ENCODE results near the gene DIPK2B.

The DIPK2B gene

GRCh38 chrX:45200741-45201234 is at the start of gene DIPK2B:
TSS of gene DIPK2B (minus strand) at chrX:45200876. CDS start at chrX:45200826, 50 bp downstream.
- no peak for DNase-seq

GRCh38 chrX:45240301-45240700 is 39.6 kb upstream of the DIPK2B start:
- no peak for DNase-seq

GRCh38 chrX:45238489-45238888 is 37.8 kb upstream of the DIPK2B start:
- DNase-seq, result no peak

- DNase-seq, result no peak
These were observed 32.9 kb upstream of the DIPK2B start for GRCh38 chrX:45233531-45233930.

GRCh38 chrX:45232139-45232538 is 31.5 kb upstream of the DIPK2B start:
- no peak for DNase-seq

GRCh38 chrX:45230410-45230809 is 29.7 kb upstream of the DIPK2B start:
- no peak for DNase-seq

GRCh38 chrX:45229348-45229747 is 28.7 kb upstream of the DIPK2B start:
- DNase-seq, result no peak

- DNase-seq, result no peak
These were observed 27.4 kb upstream of the DIPK2B start for GRCh38 chrX:45228126-45228525.

GRCh38 chrX:45208121-45208856 is 7.6 kb upstream of the DIPK2B start:
- no peak for DNase-seq

GRCh38 chrX:45202171-45202570 is 1.5 kb upstream of the DIPK2B start:
- DNase-seq, result no peak

- DNase-seq, result no peak
These were observed 2.0 kb downstream of the DIPK2B start for GRCh38 chrX:45198706-45199105.

- no peak for DNase-seq
These were observed 2.4 kb downstream of the DIPK2B start for GRCh38 chrX:45198301-45198700.

GRCh38 chrX:45196701-45197100 is 4.0 kb downstream of the DIPK2B start:
- DNase-seq, result no peak

- DNase-seq, result no peak
These were observed 8.8 kb downstream of the DIPK2B start for GRCh38 chrX:45191820-45192409.

GRCh38 chrX:45191383-45191782 is 9.3 kb downstream of the DIPK2B start:
- DNase-seq, result no peak

- DNase-seq, result no peak
These were observed 12.9 kb downstream of the DIPK2B start for GRCh38 chrX:45187731-45188130.

- no peak for DNase-seq
These were observed 14.0 kb downstream of the DIPK2B start for GRCh38 chrX:45186643-45187026.

GRCh38 chrX:45184211-45184610 is 16.5 kb downstream of the DIPK2B start:
- DNase-seq, result no peak

GRCh38 chrX:45172890-45173289 is 27.8 kb downstream of the DIPK2B start:
- DNase-seq, result no peak

GRCh38 chrX:45166781-45167180 is 33.9 kb downstream of the DIPK2B start:
- no peak for DNase-seq

GRCh38 chrX:45165726-45166125 is 35.0 kb downstream of the DIPK2B start:
- no peak for DNase-seq

GRCh38 chrX:45164995-45165394 is 35.7 kb downstream of the DIPK2B start:
- DNase-seq, result no peak

GRCh38 chrX:45164021-45164621 is 36.6 kb downstream of the DIPK2B start:
- no peak for DNase-seq

GRCh38 chrX:45157647-45158046 is 43.0 kb downstream of the DIPK2B start:
- no peak for DNase-seq
